GM08714 (cell line): Measurements from ENCODE around the gene LRRC51.
A peak's percentile ranks its signal among the peaks of the same experiment; 100 is the strongest.
"Not testable (repeated sequence)": the region's sequence is repeated elsewhere in the genome, so short reads cannot be mapped to it uniquely, and the experiment has no call there.

ENCODE experiments used
- H3K4me3 ChIP-seq: fragments of 200-500 bp; sonication (Bioruptor generic); 2 replicates; pipeline ENCODE4 v1.5.1; 2014; ENCODE audit warnings: mild to moderate bottlenecking, low read length, inconsistent platforms
- ZNF274 ChIP-seq: IDR thresholded peaks from 2 replicates; pipeline ENCODE4 v1.6.1; 2012; ENCODE audit warnings: mild to moderate bottlenecking, low read depth, low read length

LRRC51 gene

GRCh38 chr11:72111300-72112142, 30.9 kb downstream of the LRRC51 start:
- H3K4me3 ChIP-seq, result peak overlapping the region; percentile 82
- TF ChIP-seq ZNF274, result no peak

DNA sequence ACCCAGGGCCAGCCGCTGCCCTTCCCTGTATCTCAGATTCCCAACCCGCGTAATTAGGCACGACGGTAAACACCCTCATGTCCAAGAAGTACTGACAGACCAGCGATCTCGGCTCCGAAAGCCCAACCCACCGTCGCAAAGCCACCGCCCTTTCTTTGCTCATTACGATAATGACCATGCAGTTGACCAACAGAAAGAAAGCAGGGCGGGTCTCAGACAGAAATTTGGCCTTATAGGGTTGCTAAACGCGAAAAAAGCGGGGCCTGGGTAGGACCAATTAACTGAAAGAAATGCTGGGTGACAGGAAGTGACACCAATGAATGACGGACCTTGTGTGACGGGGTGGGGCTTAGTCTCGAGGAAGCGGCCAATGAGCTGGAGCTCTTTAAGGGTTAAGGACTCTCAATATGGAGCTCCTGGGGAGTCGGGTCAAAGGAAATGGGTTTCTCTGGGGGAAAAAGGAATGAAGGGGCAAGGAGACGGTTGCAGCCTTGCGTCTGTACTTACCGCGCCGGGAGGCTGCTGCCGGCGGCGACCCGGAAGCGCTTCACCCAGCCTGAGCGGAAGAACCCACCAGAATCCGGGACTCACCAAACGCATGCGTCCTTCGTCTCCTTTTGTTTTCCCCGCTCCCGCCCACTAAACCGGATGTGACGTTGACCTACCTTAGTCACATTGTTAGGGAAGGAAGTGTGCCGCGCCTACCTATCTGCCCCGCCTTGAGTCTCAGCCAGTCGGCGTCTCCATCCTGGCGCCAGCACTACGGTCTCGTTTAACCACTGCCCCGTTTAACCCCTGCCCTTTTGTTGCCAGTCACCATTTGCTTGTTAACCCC, 31.7 kb downstream of the LRRC51 start, which contains the start of gene ANAPC15:
ANAPC15 (minus strand) TSS at position 553 of the 835 bp plus-strand sequence. CDS start 1,419 bp downstream, outside the sequence.
- no peak for TF ChIP-seq ZNF274
- peak within 1 kb of the TSS; percentile 82 for H3K4me3 ChIP-seq

DNA sequence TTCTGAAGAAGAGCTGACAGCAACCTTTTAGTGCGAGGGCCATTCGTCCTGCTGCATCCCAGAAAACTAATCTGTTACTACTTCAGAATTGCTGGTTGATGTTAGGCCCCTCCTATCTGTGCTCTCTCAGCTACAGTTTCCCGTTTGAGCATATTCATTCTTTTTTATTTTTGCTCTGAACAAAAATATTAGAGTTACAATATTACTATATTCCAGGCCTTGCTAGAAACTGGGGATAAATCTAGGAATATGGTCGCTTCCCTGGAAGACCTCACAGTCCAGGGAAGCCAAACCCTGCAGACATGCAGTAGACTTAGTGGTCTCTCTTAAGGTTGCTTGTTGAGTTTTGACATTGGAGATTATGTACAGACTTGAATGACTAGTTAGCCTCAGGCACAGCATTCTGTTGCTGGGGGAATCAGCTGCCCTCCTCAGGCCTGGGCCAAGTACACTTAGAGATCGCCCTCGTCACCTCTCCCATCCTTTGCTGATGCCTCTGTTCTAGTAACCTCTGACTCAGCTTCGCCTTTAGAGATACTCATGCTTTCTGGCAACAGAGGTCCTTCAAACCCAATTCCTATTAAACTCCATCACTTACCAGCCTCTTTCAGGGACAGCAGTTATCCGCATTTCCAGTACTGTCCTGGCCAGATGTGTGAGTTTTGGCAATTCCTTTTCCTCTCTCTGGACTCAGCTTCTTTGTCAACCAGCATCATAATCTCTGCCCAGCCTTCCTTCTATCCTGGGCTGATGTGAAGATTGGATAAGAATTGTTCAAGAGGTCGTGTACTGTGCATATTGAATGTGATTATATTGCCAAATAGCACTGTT, 32.5 kb downstream of the LRRC51 start:
- TF ChIP-seq ZNF274, result no peak
- H3K4me3 ChIP-seq, result peak overlapping the region; percentile 68; the same call in 1 of the 2 replicates

GRCh38 chr11:72114570-72114969, 33.9 kb downstream of the LRRC51 start:
- no peak overlapping the region for H3K4me3 ChIP-seq
- no peak for TF ChIP-seq ZNF274

GRCh38 chr11:72116019-72116755, 35.5 kb downstream of the LRRC51 start:
- H3K4me3 ChIP-seq, result no peak overlapping the region
- no peak for TF ChIP-seq ZNF274

DNA sequence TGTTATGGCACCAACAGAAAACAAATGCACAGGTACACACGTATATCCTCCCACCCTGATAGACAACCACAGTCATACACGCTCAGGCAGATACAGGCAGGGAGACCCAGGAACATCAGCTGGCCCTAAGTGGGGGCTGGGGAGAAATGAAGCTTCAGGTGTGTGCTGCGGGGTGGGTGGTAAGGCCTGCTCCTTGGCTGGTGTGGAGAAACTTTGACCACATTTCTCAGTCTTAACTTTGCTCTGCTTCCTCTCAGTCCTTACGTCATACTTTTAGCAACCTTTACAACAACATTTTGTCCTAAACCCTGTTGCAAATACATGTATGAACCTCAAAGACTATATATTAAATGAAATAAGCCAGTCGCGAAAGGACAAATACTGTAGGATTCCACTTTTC, 38.5 kb downstream of the LRRC51 start:
- no peak for TF ChIP-seq ZNF274
- no peak overlapping the region for H3K4me3 ChIP-seq

- TF ChIP-seq ZNF274, result no peak
- no peak overlapping the region for H3K4me3 ChIP-seq
Observed at GRCh38 chr11:72120930-72121329, 40.3 kb downstream of the LRRC51 start.

DNA sequence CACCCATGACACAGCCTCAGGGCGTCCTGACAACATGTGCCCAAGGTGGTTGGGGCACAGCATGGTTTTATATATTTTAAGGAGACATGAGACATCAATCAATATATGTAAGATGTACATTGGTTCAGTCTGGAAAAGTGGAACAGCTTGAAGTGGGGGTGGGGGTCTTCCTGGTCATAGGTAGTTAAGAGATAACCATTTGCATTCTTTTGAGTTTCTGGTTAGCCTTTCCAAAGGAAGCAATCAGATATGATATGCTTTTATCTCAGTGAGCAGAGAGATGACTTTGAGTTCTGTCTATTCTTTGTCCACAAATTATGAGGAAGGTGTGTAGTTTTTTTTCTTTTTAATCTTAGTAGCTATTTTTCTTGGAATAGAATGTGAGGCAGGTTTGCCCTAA, 42.0 kb downstream of the LRRC51 start:
- H3K4me3 ChIP-seq, result no peak overlapping the region

DNA sequence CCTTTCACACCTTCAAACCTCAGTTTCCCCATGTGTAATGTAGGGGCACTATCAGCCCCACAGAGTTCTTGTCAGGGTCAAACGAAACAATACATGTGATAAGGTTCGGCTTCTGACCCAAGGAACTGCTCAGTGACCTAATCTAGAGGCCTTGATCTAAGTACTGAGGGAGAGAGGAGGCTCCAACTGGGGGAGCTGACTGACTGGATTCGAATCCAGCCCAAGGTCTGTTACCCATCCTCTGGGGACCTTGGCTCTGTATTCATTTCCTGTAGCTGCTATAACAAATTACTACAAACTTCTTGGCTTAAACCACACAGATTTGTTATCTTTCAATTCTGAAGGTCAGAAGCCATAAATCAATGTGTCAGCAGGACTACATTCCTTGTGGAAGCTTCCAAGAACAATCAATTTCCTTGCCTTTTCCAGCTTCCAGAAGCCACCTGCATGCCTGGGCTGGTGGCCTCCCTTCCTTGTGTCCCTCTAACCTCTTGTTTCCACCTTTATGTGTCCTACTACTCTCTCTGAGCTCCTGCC, 42.5 kb downstream of the LRRC51 start:
- TF ChIP-seq ZNF274, result no peak
- no peak overlapping the region for H3K4me3 ChIP-seq

More for the DNA sequence above, 42.0 kb downstream of the LRRC51 start:
- no peak for TF ChIP-seq ZNF274

GRCh38 chr11:72124046-72124445, 43.4 kb downstream of the LRRC51 start:
- TF ChIP-seq ZNF274, result no peak
- H3K4me3 ChIP-seq, result no peak overlapping the region

DNA sequence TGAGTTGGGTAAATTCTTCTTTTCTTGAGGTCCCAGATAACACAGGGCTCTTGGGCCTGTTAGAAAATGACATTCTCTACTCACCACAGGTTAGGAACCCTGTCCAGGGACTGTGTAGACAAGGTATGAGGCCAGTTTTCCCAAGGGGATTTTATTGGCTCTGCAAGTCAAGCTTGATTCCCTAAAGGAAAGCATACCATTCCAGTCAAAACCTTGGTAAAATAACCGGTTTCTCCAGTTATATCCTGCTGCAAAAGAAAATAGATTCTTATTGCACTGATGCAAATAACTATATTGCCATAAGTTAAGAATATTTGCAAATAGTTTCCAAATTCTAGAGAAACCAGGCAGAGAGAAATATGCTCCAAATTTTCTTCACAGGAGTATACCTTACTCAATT, 45.3 kb downstream of the LRRC51 start:
- no peak for TF ChIP-seq ZNF274
- H3K4me3 ChIP-seq, result no peak overlapping the region

DNA sequence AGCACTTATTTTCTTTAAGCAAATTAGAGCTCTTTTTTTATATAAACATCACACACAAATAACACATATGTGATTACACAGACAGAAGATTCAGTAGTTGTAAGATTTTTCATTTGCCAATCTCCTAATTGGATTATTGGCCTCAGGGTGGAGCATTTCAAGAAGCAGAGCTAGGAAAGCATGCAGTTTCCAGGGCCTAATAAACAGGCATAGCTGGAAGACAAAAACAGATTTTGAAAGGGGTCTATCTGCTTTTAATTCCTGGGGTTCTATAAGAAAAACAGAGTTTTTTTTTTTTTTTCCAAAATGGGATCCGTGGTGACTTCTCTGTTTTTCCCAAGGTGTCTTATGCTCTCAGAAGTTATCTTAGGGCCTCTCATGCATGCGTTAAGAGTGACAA, 47.3 kb downstream of the LRRC51 start:
- TF ChIP-seq ZNF274, result no peak

DNA sequence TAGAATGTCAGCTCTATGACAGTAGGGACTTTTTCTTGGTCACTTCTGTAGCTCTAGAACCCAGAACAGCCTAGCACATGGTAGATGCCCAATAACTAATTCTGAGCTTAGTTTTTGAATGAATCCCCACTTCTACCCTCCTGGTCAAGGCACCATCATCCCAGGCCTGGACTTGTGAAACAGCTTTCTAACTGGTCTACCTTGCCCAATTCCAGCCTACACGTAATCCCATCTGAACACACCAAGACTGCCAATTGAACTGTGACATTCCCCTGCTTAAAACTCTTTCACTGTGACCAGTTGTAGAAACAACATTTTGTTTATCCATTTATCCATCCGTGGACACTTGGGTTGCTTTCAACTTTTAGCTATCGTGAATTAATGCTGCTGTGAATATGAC, 48.7 kb downstream of the LRRC51 start:
- H3K4me3 ChIP-seq, result no peak overlapping the region
- no peak for TF ChIP-seq ZNF274

More for the DNA sequence above, 47.3 kb downstream of the LRRC51 start:
- H3K4me3 ChIP-seq, result no peak overlapping the region

- H3K4me3 ChIP-seq, result no peak overlapping the region
Observed at GRCh38 chr11:72132646-72133045, 52.0 kb downstream of the LRRC51 start.

GRCh38 chr11:72135473-72135872, 54.8 kb downstream of the LRRC51 start, which contains the start of gene FOLR3:
FOLR3 (plus strand) TSS chr11:72135725; CDS start chr11:72135953, 228 bp downstream.
- H3K4me3 ChIP-seq, result not testable (repeated sequence)

More at GRCh38 chr11:72132646-72133045, 52.0 kb downstream of the LRRC51 start:
- TF ChIP-seq ZNF274, result no peak
